ENCODE measurements around the gene RGS9BP.

DNA sequence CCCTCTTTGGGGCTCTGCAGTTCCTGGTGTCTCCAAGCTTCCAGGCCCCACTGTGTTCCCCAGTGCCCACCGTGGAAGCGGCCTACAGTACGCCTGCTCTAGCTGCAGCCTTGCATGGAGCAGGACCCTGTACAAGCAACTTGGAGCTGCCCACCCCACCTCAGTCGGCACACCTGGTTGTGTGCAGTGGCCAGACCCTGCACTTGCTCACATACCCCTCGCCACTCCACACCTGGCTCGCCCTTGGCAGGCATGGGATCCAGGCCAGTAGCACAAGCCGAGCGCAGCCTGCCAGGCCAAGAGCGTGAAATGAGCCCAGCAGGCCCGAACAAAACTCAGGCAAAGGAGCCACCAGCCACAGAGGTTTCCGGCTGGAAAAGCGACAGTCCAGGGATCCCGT lies 37.0 kb upstream of the RGS9BP start:
- no peak for TF ChIP-seq EZH2 (IDR thresholded peaks at IDR 0.05)
- TF ChIP-seq POLR2AphosphoS5 (IDR thresholded peaks at IDR 0.05; ENCODE audit: borderline replicate concordance, low read depth, low read length): no peak

Measured in SK-N-MC (cell line).